Activated naive CD8-positive, alpha-beta T cell treated with anti-CD3 and anti-CD28 coated beads, Interleukin-2, amount 50 U/mL, for 16 hours (primary cell): Measurements from ENCODE around the gene PPP2R2B.

Experiments
- DNase-seq: peaks from one replicate; pipeline ENCODE4 v3.0.0-alpha.2; 2020; ENCODE audit warnings: low read depth, low spot score

The PPP2R2B gene

GRCh38 chr5:146703899-146704298 is 174.7 kb downstream of the PPP2R2B start:
- no peak for DNase-seq

GRCh38 chr5:146703499-146703898 is 175.1 kb downstream of the PPP2R2B start:
- no peak for DNase-seq

- no peak for DNase-seq
These were observed 178.7 kb downstream of the PPP2R2B start for GRCh38 chr5:146699664-146700418.

GRCh38 chr5:146699138-146699537 is 179.4 kb downstream of the PPP2R2B start:
- no peak for DNase-seq

- DNase-seq: no peak
These were observed 179.9 kb downstream of the PPP2R2B start for GRCh38 chr5:146698651-146699050.

- DNase-seq: no peak
These were observed 181.3 kb downstream of the PPP2R2B start for GRCh38 chr5:146697211-146697610.

GRCh38 chr5:146695646-146696045 is 182.9 kb downstream of the PPP2R2B start:
- no peak for DNase-seq

GRCh38 chr5:146690880-146691355 is 187.6 kb downstream of the PPP2R2B start:
- DNase-seq: no peak

- DNase-seq: no peak
These were observed 190.9 kb downstream of the PPP2R2B start for GRCh38 chr5:146687630-146688029.

GRCh38 chr5:146683861-146684260 is 194.7 kb downstream of the PPP2R2B start:
- no peak for DNase-seq

- no peak for DNase-seq
These were observed 195.5 kb downstream of the PPP2R2B start for GRCh38 chr5:146682899-146683532.

- no peak for DNase-seq
These were observed 196.9 kb downstream of the PPP2R2B start for GRCh38 chr5:146681585-146682105.

GRCh38 chr5:146680846-146681584 is 197.5 kb downstream of the PPP2R2B start:
- DNase-seq: no peak

- DNase-seq: no peak
These were observed 202.9 kb downstream of the PPP2R2B start for GRCh38 chr5:146675636-146676035.

GRCh38 chr5:146672866-146673265 is 205.7 kb downstream of the PPP2R2B start:
- no peak for DNase-seq

- DNase-seq: no peak
These were observed 206.8 kb downstream of the PPP2R2B start for GRCh38 chr5:146671561-146672295.

- no peak for DNase-seq
These were observed 208.9 kb downstream of the PPP2R2B start for GRCh38 chr5:146669656-146670055.

- DNase-seq: no peak
These were observed 210.8 kb downstream of the PPP2R2B start for GRCh38 chr5:146667633-146668272.

GRCh38 chr5:146662229-146662628 is 216.3 kb downstream of the PPP2R2B start:
- no peak for DNase-seq

- no peak for DNase-seq
These were observed 218.1 kb downstream of the PPP2R2B start for GRCh38 chr5:146660376-146660960.

GRCh38 chr5:146659961-146660360 is 218.6 kb downstream of the PPP2R2B start:
- DNase-seq: no peak
